Osteoblast (primary cell): ENCODE measurements around the gene ACTL8. TPM values are rescaled to one million over a fixed set of nuclear protein-coding genes. Genes with fewer than 3 reads are reported as not detected.

ENCODE experiments used
- DNase-seq: peaks from one replicate; pipeline ENCODE4 v3.0.0; 2011; ENCODE audit warnings: low spot score, mixed read lengths; ENCODE audit not compliant: insufficient read length; ENCODE audit errors: missing footprints
- H2AFZ ChIP-seq: 2 replicates; pipeline ENCODE4 v1.6.0; 2011; ENCODE audit warnings: mild to moderate bottlenecking, low read length
- H3K27ac ChIP-seq: 2 replicates; pipeline ENCODE4 v1.5.1; 2011; ENCODE audit warnings: mild to moderate bottlenecking, low read depth, low read length, moderate library complexity
- H3K27me3 ChIP-seq: 2 replicates; pipeline ENCODE4 v1.6.0; 2012; ENCODE audit warnings: mild to moderate bottlenecking, control low read depth, inconsistent platforms, low read length, moderate library complexity; ENCODE audit not compliant: insufficient read depth
- H3K36me3 ChIP-seq: 2 replicates; pipeline ENCODE4 v1.5.1; 2011; ENCODE audit warnings: mild to moderate bottlenecking, low read length, control low read depth, moderate library complexity; ENCODE audit not compliant: insufficient read depth
- H3K4me1 ChIP-seq: 2 replicates; pipeline ENCODE4 v1.5.1; 2011; ENCODE audit warnings: mild to moderate bottlenecking, low read length, control low read depth, moderate library complexity; ENCODE audit not compliant: insufficient read depth
- H3K4me2 ChIP-seq: 2 replicates; pipeline ENCODE4 v1.6.0; 2011; ENCODE audit warnings: mild to moderate bottlenecking, low read length; ENCODE audit not compliant: insufficient read depth
- H3K4me3 ChIP-seq: fragments of 200-600 bp; sonication (generic); 3 replicates; pipeline ENCODE4 v1.5.1; 2012; ENCODE audit warnings: mild to moderate bottlenecking, low read length, inconsistent platforms; ENCODE audit not compliant: insufficient read depth
- H3K79me2 ChIP-seq: 2 replicates; pipeline ENCODE4 v1.6.0; 2012; ENCODE audit warnings: mild to moderate bottlenecking, low read length, control low read depth, inconsistent platforms; ENCODE audit not compliant: insufficient read depth
- H3K9me3 ChIP-seq: 2 replicates; pipeline ENCODE4 v1.5.1; 2011; ENCODE audit warnings: low read depth, low read length, control low read depth
- H4K20me1 ChIP-seq: 2 replicates; pipeline ENCODE4 v1.6.0; 2012; ENCODE audit warnings: mild to moderate bottlenecking, low read length, control low read depth; ENCODE audit not compliant: insufficient read depth
- CTCF ChIP-seq: IDR thresholded peaks from 2 replicates; pipeline ENCODE4 v1.5.1; 2011; ENCODE audit warnings: mild to moderate bottlenecking, low read depth, low read length, moderate library complexity; ENCODE audit errors: extremely low read depth
- total RNA-seq: library from RNA; depleted of rRNA; stranded (reverse); fragments of >200 nt; gene quantifications from 2 replicates; pipeline ENCODE4 v1.2.3, GENCODE V29; 2012

Gene ACTL8
- total RNA-seq, 1 donor = not detected

- no peaks in the 10 kb centered on the region for H3K27me3 ChIP-seq
- H3K4me3 ChIP-seq = no peak overlapping the region
- DNase-seq = peak; percentile 37
- no peaks in the 10 kb centered on the region for H3K36me3 ChIP-seq
- TF ChIP-seq CTCF = no peak
- no peak overlapping the region for H3K27ac ChIP-seq
- no peaks in the 10 kb centered on the region for H3K79me2 ChIP-seq
- no peak overlapping the region for H3K4me2 ChIP-seq
- no peaks in the 10 kb centered on the region for H3K4me1 ChIP-seq
- no peak overlapping the region for H2AFZ ChIP-seq
- no peaks in the 10 kb centered on the region for H3K9me3 ChIP-seq
- H4K20me1 ChIP-seq = no peaks in the 10 kb centered on the region
These were observed 101.5 kb downstream of the ACTL8 start for GRCh38 chr1:17856496-17857108.

- DNase-seq = peak; percentile 9
- Histone ChIP-seq H3K4me2 (no peak overlapping the region), H3K9me3 (no peaks in the 10 kb centered on the region), H2AFZ (no peak overlapping the region), H3K4me1 (no peaks in the 10 kb centered on the region), H3K4me3 (no peak overlapping the region), H3K79me2 (no peaks in the 10 kb centered on the region), H4K20me1 (no peaks in the 10 kb centered on the region), H3K27ac (no peak overlapping the region), H3K36me3 (no peaks in the 10 kb centered on the region), H3K27me3 (no peaks in the 10 kb centered on the region)
- no peak for TF ChIP-seq CTCF
These were observed 102.0 kb downstream of the ACTL8 start for GRCh38 chr1:17857109-17857499.

- Histone ChIP-seq H4K20me1 (no peaks in the 10 kb centered on the region), H3K9me3 (no peaks in the 10 kb centered on the region), H3K4me1 (no peaks in the 10 kb centered on the region), H2AFZ (no peak overlapping the region), H3K36me3 (no peaks in the 10 kb centered on the region), H3K4me2 (no peak overlapping the region), H3K4me3 (no peak overlapping the region), H3K27me3 (no peaks in the 10 kb centered on the region), H3K27ac (no peak overlapping the region), H3K79me2 (no peaks in the 10 kb centered on the region)
- DNase-seq = no peak
- TF ChIP-seq CTCF = no peak
These were observed 102.9 kb downstream of the ACTL8 start for GRCh38 chr1:17857996-17858395.

GRCh38 chr1:17860812-17861211 lies 105.7 kb downstream of the ACTL8 start:
- Histone ChIP-seq H4K20me1 (no peaks in the 10 kb centered on the region), H3K4me3 (no peak overlapping the region), H3K36me3 (no peaks in the 10 kb centered on the region), H3K79me2 (no peaks in the 10 kb centered on the region), H3K9me3 (no peaks in the 10 kb centered on the region), H3K27ac (no peak overlapping the region), H3K4me1 (peaks cover 2% of the 10 kb centered on the region), H3K27me3 (no peaks in the 10 kb centered on the region), H2AFZ (no peak overlapping the region), H3K4me2 (no peak overlapping the region)
- DNase-seq = peak; percentile 14
- TF ChIP-seq CTCF = no peak
